Stimulated activated CD4-positive, alpha-beta T cell treated with anti-CD3 and anti-CD28 coated beads, Interleukin-15, amount 100 ng/mL, for 48 hours (primary cell): ENCODE data around the gene SLC26A1.
"Not testable (repeated sequence)": the region's sequence is repeated elsewhere in the genome, so short reads cannot be mapped to it uniquely, and the experiment has no call there.

Experiments used
- DNase-seq, 2 donors: peaks; one replicate each; pipeline ENCODE4 v3.0.0-alpha.2; 2020; ENCODE audit warnings: low read depth in 2 of 2

SLC26A1 gene

GRCh38 chr4:985123-985830 lies 7.9 kb downstream of the SLC26A1 start:
- DNase-seq, result peak; percentile 44 to 67

GRCh38 chr4:984336-985054 lies 8.7 kb downstream of the SLC26A1 start:
- no peak for DNase-seq

- no peak for DNase-seq
These were observed 10.4 kb downstream of the SLC26A1 start for GRCh38 chr4:982814-983213.

- no peak for DNase-seq
These were observed 10.9 kb downstream of the SLC26A1 start for GRCh38 chr4:982291-982690.

- no peak for DNase-seq
These were observed 14.1 kb downstream of the SLC26A1 start for GRCh38 chr4:978957-979701.

- DNase-seq, result not testable (repeated sequence)
These were observed 17.2 kb downstream of the SLC26A1 start for GRCh38 chr4:976016-976415.

- DNase-seq, result no peak
These were observed 18.5 kb downstream of the SLC26A1 start for GRCh38 chr4:974668-975067.

GRCh38 chr4:973431-974397 lies 19.5 kb downstream of the SLC26A1 start, which contains the start of gene DGKQ:
Gene DGKQ, minus strand, starts transcription at chr4:973569. Its CDS starts 87 bp downstream, at chr4:973482.
- peak; percentile 77 to 81 for DNase-seq

GRCh38 chr4:972651-973424 lies 20.4 kb downstream of the SLC26A1 start:
- DNase-seq, result peak; percentile 16 to 35

GRCh38 chr4:971666-972500 lies 21.3 kb downstream of the SLC26A1 start:
- DNase-seq, result no peak

- DNase-seq, result no peak
These were observed 22.2 kb downstream of the SLC26A1 start for GRCh38 chr4:970854-971520.

GRCh38 chr4:970046-970745 lies 23.0 kb downstream of the SLC26A1 start:
- no peak for DNase-seq

GRCh38 chr4:968621-969394 lies 24.4 kb downstream of the SLC26A1 start:
- DNase-seq, result no peak

- DNase-seq, result no peak
These were observed 25.0 kb downstream of the SLC26A1 start for GRCh38 chr4:968221-968620.

GRCh38 chr4:967113-968104 lies 25.8 kb downstream of the SLC26A1 start:
- DNase-seq, result no peak
